SK-N-SH (cell line): ENCODE measurements around the gene ITFG1. TPM values are rescaled to one million over a fixed set of nuclear protein-coding genes. Genes with fewer than 3 reads are reported as not detected.

ENCODE experiments used
- CTCF ChIA-PET: fragments of 300-600, 350-600 bp; formaldehyde crosslinking; extraction: SDS; loops from one replicate; lab custom pipeline; 2021; lab: Yijun Ruan, JAX
- POLR2A ChIA-PET: fragments of 350-600 bp; sonication (Branson Sonifier 250); formaldehyde crosslinking; extraction: SDS; loops from one replicate; lab custom pipeline; 2020; ENCODE audit warnings: antibody characterized with exemption, inconsistent platforms; lab: Yijun Ruan, JAX
- DNase-seq: peaks from one replicate; pipeline ENCODE4 v3.0.0; 2012
- H2AFZ ChIP-seq: fragments of 200-600 bp; sonication (generic); 2 replicates; pipeline ENCODE4 v1.8.1; 2016; ENCODE audit warnings: antibody characterized with exemption, mild to moderate bottlenecking, low read depth
- H3F3A ChIP-seq: fragments of 200-600 bp; sonication (generic); replicated peaks from 2 replicates; pipeline ENCODE3; 2016; ENCODE audit warnings: antibody characterized with exemption, mild to moderate bottlenecking; ENCODE audit not compliant: insufficient read depth
- H3K27ac ChIP-seq, 2 experiments: fragments of 200-500 bp in 1 of 2; fragments of 200-600 bp in 1 of 2; sonication (Bioruptor generic) in 1 of 2; sonication (generic), shearing (Covaris generic) in 1 of 2; 2 replicates each; pipeline versions ENCODE4 v1.5.1 to v1.6.1; 2014 to 2016; ENCODE audit warnings: low read depth in 2 of 2, inconsistent platforms in 1 of 2, low read length in 1 of 2, mild to moderate bottlenecking in 1 of 2, mixed read lengths in 1 of 2
- H3K27me3 ChIP-seq: fragments of 200-600 bp; sonication (generic), shearing (Covaris generic); 2 replicates; pipeline ENCODE4 v1.6.1; 2016; ENCODE audit warnings: mixed run types; ENCODE audit not compliant: insufficient read depth
- H3K36me3 ChIP-seq, 2 experiments: fragments of 200-500 bp in 1 of 2; fragments of 200-600 bp in 1 of 2; sonication (Bioruptor generic) in 1 of 2; sonication (generic) in 1 of 2; replicated peaks in 1 of 2; 2 replicates each; pipeline versions ENCODE3 to v1.5.1; 2014 to 2016; ENCODE audit warnings: low read length in 1 of 2, mild to moderate bottlenecking in 1 of 2; ENCODE audit not compliant: insufficient read depth in 2 of 2, control insufficient read depth in 1 of 2
- H3K4me1 ChIP-seq, 2 experiments: fragments of 200-500 bp in 1 of 2; fragments of 200-600 bp in 1 of 2; sonication (Bioruptor generic) in 1 of 2; sonication (generic), shearing (Covaris generic) in 1 of 2; 2 replicates each; pipeline versions ENCODE4 v1.5.1 to v1.6.1; 2014 to 2016; ENCODE audit warnings: low read depth in 1 of 2, low read length in 1 of 2, mixed run types in 1 of 2; ENCODE audit not compliant: insufficient read depth in 2 of 2, control insufficient read depth in 1 of 2
- H3K4me2 ChIP-seq: fragments of 200-600 bp; sonication (generic), shearing (Covaris generic); 2 replicates; pipeline ENCODE4 v1.6.1; 2017; ENCODE audit warnings: mixed run types
- H3K4me3 ChIP-seq, 2 experiments: fragments of 200-500 bp in 1 of 2; fragments of 200-600 bp in 1 of 2; sonication (Bioruptor generic) in 1 of 2; sonication (generic), shearing (Covaris generic) in 1 of 2; 2 replicates each; pipeline versions ENCODE4 v1.5.1 to v1.8.1; 2014 to 2016; ENCODE audit warnings: low read depth in 2 of 2, inconsistent platforms in 1 of 2, low read length in 1 of 2, mild to moderate bottlenecking in 1 of 2, mixed read lengths in 1 of 2, moderate library complexity in 1 of 2
- H3K79me2 ChIP-seq: fragments of 200-600 bp; sonication (generic); 2 replicates; pipeline ENCODE4 v1.8.1; 2017; ENCODE audit warnings: mild to moderate bottlenecking; ENCODE audit not compliant: insufficient read depth
- H3K9ac ChIP-seq: fragments of 200-600 bp; sonication (generic); 2 replicates; pipeline ENCODE4 v1.6.1; 2017; ENCODE audit warnings: mixed run types
- H3K9me2 ChIP-seq: fragments of 200-600 bp; sonication (generic); 2 replicates; pipeline ENCODE4 v1.6.1; 2017; ENCODE audit warnings: mixed run types
- H3K9me3 ChIP-seq: fragments of 200-600 bp; sonication (generic); 2 replicates; pipeline ENCODE4 v1.6.1; 2017; ENCODE audit warnings: mixed run types, mild to moderate bottlenecking, moderate library complexity
- H4K20me1 ChIP-seq: fragments of 200-600 bp; sonication (generic); 2 replicates; pipeline ENCODE4 v1.6.1; 2017; ENCODE audit warnings: mild to moderate bottlenecking, mixed run types; ENCODE audit not compliant: insufficient read depth
- CHD2 ChIP-seq: fragments of 150-350 bp; IDR thresholded peaks from 2 replicates; pipeline ENCODE4 v1.6.1; 2018; ENCODE audit warnings: low read length; ENCODE audit not compliant: partially characterized antibody
- ELF1 ChIP-seq: IDR thresholded peaks from 2 replicates; pipeline ENCODE4 v1.4.0; 2012
- EP300 ChIP-seq, 2 experiments: IDR thresholded peaks; 2 replicates each; pipeline versions ENCODE4 v1.4.0 to v1.6.1; 2012; ENCODE audit warnings: borderline replicate concordance in 1 of 2, low read depth in 1 of 2, low read length in 1 of 2
- EZH2phosphoT487 ChIP-seq: fragments of 200-600 bp; sonication (generic); IDR thresholded peaks from 2 replicates; pipeline ENCODE4 v1.6.1; 2017; ENCODE audit warnings: low read depth, mixed run types, mild to moderate bottlenecking, antibody characterized with exemption, moderate library complexity, borderline replicate concordance
- FOXJ3 ChIP-seq: sonication (generic); formaldehyde crosslinking; IDR thresholded peaks from 2 replicates; pipeline ENCODE4 v1.5.1; 2020; ENCODE audit warnings: mild to moderate bottlenecking, missing genetic modification reagents
- FOXM1 ChIP-seq: IDR thresholded peaks from 2 replicates; pipeline ENCODE4 v1.4.0; 2012; ENCODE audit warnings: low read depth, mild to moderate bottlenecking
- GABPA ChIP-seq: IDR thresholded peaks from 2 replicates; pipeline ENCODE4 v1.4.0; 2012; ENCODE audit warnings: low read depth, mild to moderate bottlenecking
- GATA2 ChIP-seq: sonication (generic); formaldehyde crosslinking; IDR thresholded peaks from 2 replicates; pipeline ENCODE4 v1.5.0; 2020; ENCODE audit warnings: mild to moderate bottlenecking, missing genetic modification reagents
- JUND ChIP-seq: IDR thresholded peaks from 2 replicates; pipeline ENCODE4 v1.4.0; 2012
- POLR2AphosphoS5 ChIP-seq: IDR thresholded peaks from 2 replicates; pipeline ENCODE4 v1.6.1; 2012; ENCODE audit warnings: low read depth, low read length
- RAD21 ChIP-seq: IDR thresholded peaks from 2 replicates; pipeline ENCODE4 v1.6.1; 2012; ENCODE audit warnings: mild to moderate bottlenecking, low read length
- RCOR1 ChIP-seq: fragments of 150-350 bp; IDR thresholded peaks from 2 replicates; pipeline ENCODE4 v1.6.1; 2017; ENCODE audit warnings: antibody characterized with exemption, low read length
- REST ChIP-seq: IDR thresholded peaks from 2 replicates; pipeline ENCODE4 v1.6.1; 2012; ENCODE audit warnings: mild to moderate bottlenecking, low read depth, low read length, moderate library complexity
- RFX5 ChIP-seq: IDR thresholded peaks from 2 replicates; pipeline ENCODE4 v1.6.1; 2012; ENCODE audit warnings: mild to moderate bottlenecking, improper control_type of control experiment, low read length
- TAF1 ChIP-seq: IDR thresholded peaks from 2 replicates; pipeline ENCODE4 v1.6.1; 2012; ENCODE audit warnings: low read depth, mild to moderate bottlenecking, low read length, moderate library complexity, borderline replicate concordance
- ZBTB33 ChIP-seq: IDR thresholded peaks from 2 replicates; pipeline ENCODE4 v1.4.0; 2012; ENCODE audit warnings: low read depth, borderline replicate concordance
- WGBS: methylation state at CpG from one replicate; pipeline ENCODE4 v1.1.6; 2017; ENCODE audit warnings: low lambda C conversion rate; 5-methylcytosine and 5-hydroxymethylcytosine counted together
- polyA plus RNA-seq, 3 experiments: library from polyadenylated mRNA; depleted of rRNA; stranded (reverse); fragments of >200 nt; gene quantifications; 2 replicates each; pipeline ENCODE4 v1.2.3, GENCODE V29; 2012

Gene ITFG1
- polyA plus RNA-seq, 1 of the 3 experiments (the other 2 are of a cell fraction), result 48.6 TPM

GRCh38 chr16:47247690-47248089 lies 213.2 kb downstream of the ITFG1 start:
- no peak overlapping the region for H3K4me2 ChIP-seq
- peaks cover 0 to 3% of the 10 kb centered on the region in 2 experiments for H3K36me3 ChIP-seq
- DNase-seq, result no peak
- POLR2A ChIA-PET, result no interaction called here
- H3K9me3 ChIP-seq, result no peaks in the 10 kb centered on the region
- H3K27ac ChIP-seq, result no peak overlapping the region
- no peak overlapping the region for H2AFZ ChIP-seq
- TF ChIP-seq CHD2 (no peak), EZH2phosphoT487 (no peak), ELF1 (no peak), GABPA (no peak), FOXM1 (no peak), REST (no peak), POLR2AphosphoS5 (no peak), TAF1 (no peak), FOXJ3 (CRISPR knock-in tag) (no peak), RCOR1 (no peak), GATA2 (CRISPR knock-in tag) (no peak)
- no peaks in the 10 kb centered on the region for H3K4me1 ChIP-seq
- no peaks in the 10 kb centered on the region for H3K79me2 ChIP-seq
- H3K9me2 ChIP-seq, result no peaks in the 10 kb centered on the region
- no peak overlapping the region for H3K4me3 ChIP-seq
- no peak overlapping the region for H3K9ac ChIP-seq
- CTCF ChIA-PET, result interaction anchor here (1.0 to 1.1 kb wide), 2 partner anchors 11 to 12 kb away, joined by 3 read pairs; no protein-coding TSS in a partner anchor
- H4K20me1 ChIP-seq, result no peaks in the 10 kb centered on the region
- H3F3A ChIP-seq, result peaks cover 8% of the 10 kb centered on the region
- no peaks in the 10 kb centered on the region for H3K27me3 ChIP-seq
- 89% methylated on average over 3 of the region's 3 CpGs for WGBS

GRCh38 chr16:47244206-47244605 lies 216.7 kb downstream of the ITFG1 start:
- peaks cover 8% of the 10 kb centered on the region for H3F3A ChIP-seq
- H3K4me3 ChIP-seq, result no peak overlapping the region
- H3K27ac ChIP-seq, result no peak overlapping the region
- no peak overlapping the region for H3K9ac ChIP-seq
- no peaks in the 10 kb centered on the region for H3K9me2 ChIP-seq
- H3K4me2 ChIP-seq, result no peak overlapping the region
- no peaks in the 10 kb centered on the region for H3K4me1 ChIP-seq
- no peak overlapping the region for H2AFZ ChIP-seq
- ChIA-PET POLR2A (no interaction called here), CTCF (no interaction called here)
- no peak for TF ChIP-seq RFX5
- no peak for TF ChIP-seq ZBTB33
- no peak for TF ChIP-seq GABPA
- no peak for TF ChIP-seq RAD21
- no peak for TF ChIP-seq CHD2
- TF ChIP-seq EP300 (IDR thresholded peaks at IDR 0.05; ENCODE audit: borderline replicate concordance in 1 of 2, low read depth in 1 of 2, low read length in 1 of 2), result no peak
- TF ChIP-seq REST, result no peak
- TF ChIP-seq JUND, result no peak
- TF ChIP-seq EZH2phosphoT487, result no peak
- no peaks in the 10 kb centered on the region for H3K27me3 ChIP-seq
- no peaks in the 10 kb centered on the region for H4K20me1 ChIP-seq
- 80% methylated on average over 4 of the region's 4 CpGs for WGBS
- no peaks in the 10 kb centered on the region for H3K9me3 ChIP-seq
- peaks cover 0 to 3% of the 10 kb centered on the region in 2 experiments for H3K36me3 ChIP-seq
- no peaks in the 10 kb centered on the region for H3K79me2 ChIP-seq
- no peak for DNase-seq
